Keratinocyte (primary cell): Measurements from ENCODE around the gene IKZF5.

Experiments
- EZH2 ChIP-seq: IDR thresholded peaks from one replicate; pipeline ENCODE4 v1.6.1; 2012; ENCODE audit warnings: inconsistent platforms, mild to moderate bottlenecking, low read length, moderate library complexity
- TF ChIP-seq, protein P1 (sequence below), 3 experiments: IDR thresholded peaks in 1 of 3; conservative IDR thresholded peaks in 1 of 3; optimal IDR thresholded peaks in 1 of 3; 2 replicates in 2 of 3; 3 replicates in 1 of 3; pipeline versions ENCODE3 to v1.5.1; 2011; ENCODE audit warnings: low read length in 3 of 3, mild to moderate bottlenecking in 3 of 3, moderate library complexity in 2 of 3, control low read depth in 1 of 3, inconsistent platforms in 1 of 3; ENCODE audit not compliant: insufficient read depth in 2 of 3; ENCODE audit errors: extremely low read depth in 1 of 3

DNA sequence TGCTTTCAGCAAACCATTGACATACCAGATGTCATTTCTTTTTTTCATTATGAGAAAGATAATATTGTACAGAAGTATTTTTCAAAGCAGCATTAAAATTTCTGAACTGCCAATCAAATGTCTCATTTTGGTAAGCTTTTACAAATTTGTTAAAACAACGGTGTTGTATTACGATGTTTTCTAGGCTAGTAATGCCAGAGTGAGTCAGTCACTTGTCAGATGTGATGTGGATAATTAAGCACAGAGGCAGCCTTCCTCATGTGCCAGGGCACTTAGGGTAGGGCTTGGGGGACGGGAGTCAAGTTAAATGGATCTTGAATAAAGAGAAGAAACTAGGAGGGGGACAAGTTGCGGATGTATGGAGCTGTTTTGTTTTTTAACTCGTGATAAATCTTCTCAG, 18.3 kb downstream of the IKZF5 start:
- TF ChIP-seq, protein P1, sequence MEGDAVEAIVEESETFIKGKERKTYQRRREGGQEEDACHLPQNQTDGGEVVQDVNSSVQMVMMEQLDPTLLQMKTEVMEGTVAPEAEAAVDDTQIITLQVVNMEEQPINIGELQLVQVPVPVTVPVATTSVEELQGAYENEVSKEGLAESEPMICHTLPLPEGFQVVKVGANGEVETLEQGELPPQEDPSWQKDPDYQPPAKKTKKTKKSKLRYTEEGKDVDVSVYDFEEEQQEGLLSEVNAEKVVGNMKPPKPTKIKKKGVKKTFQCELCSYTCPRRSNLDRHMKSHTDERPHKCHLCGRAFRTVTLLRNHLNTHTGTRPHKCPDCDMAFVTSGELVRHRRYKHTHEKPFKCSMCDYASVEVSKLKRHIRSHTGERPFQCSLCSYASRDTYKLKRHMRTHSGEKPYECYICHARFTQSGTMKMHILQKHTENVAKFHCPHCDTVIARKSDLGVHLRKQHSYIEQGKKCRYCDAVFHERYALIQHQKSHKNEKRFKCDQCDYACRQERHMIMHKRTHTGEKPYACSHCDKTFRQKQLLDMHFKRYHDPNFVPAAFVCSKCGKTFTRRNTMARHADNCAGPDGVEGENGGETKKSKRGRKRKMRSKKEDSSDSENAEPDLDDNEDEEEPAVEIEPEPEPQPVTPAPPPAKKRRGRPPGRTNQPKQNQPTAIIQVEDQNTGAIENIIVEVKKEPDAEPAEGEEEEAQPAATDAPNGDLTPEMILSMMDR (optimal IDR thresholded peaks at IDR 0.05 in 1 of 3, IDR thresholded peaks at IDR 0.05 in 1 of 3, conservative IDR thresholded peaks at IDR 0.05 in 1 of 3; ENCODE audit: extremely low read depth in 1 of 3, insufficient read depth in 2 of 3, low read length in 3 of 3) = no peak
- TF ChIP-seq EZH2 = no peak
